K562 (cell line): ENCODE results near the gene IRAK2. TPM values are rescaled to one million over a fixed set of nuclear protein-coding genes. Genes with fewer than 3 reads are reported as not detected.

Experiments
- ARHGAP35 ChIP-seq: fragments of 450-650 bp; IDR thresholded peaks from 2 replicates; pipeline ENCODE4 v1.6.1; 2018; ENCODE audit not compliant: partially characterized antibody
- ARID3A ChIP-seq: IDR thresholded peaks from 2 replicates; pipeline ENCODE4 v1.6.1; 2012; ENCODE audit warnings: low read depth, low read length, improper control_type of control experiment, borderline replicate concordance
- DACH1 ChIP-seq: fragments of 450-650 bp; IDR thresholded peaks from 2 replicates; pipeline ENCODE4 v1.6.1; 2018; ENCODE audit not compliant: partially characterized antibody
- E2F3 ChIP-seq: fragments of 250-450 bp; sonication (Bioruptor Pico); IDR thresholded peaks from 2 replicates; pipeline ENCODE4 v1.4.0; 2020; ENCODE audit warnings: mild to moderate bottlenecking
- FOXJ2 ChIP-seq: fragments of 200-800 bp; sonication (Bioruptor generic); IDR thresholded peaks from 2 replicates; pipeline ENCODE4 v1.6.1; 2016; ENCODE audit warnings: missing genetic modification characterization, missing compliant biosample characterization
- FOXJ3 ChIP-seq: sonication (generic); formaldehyde crosslinking; IDR thresholded peaks from 2 replicates; pipeline ENCODE4 v1.4.0; 2020; ENCODE audit warnings: mild to moderate bottlenecking, missing genetic modification reagents
- HDAC8 ChIP-seq: fragments of 450-650 bp; IDR thresholded peaks from 2 replicates; pipeline ENCODE4 v1.6.1; 2016; ENCODE audit warnings: mild to moderate bottlenecking, missing genetic modification characterization, moderate library complexity, missing compliant biosample characterization
- HSF4 ChIP-seq: fragments of 250-450 bp; sonication (Bioruptor Pico); IDR thresholded peaks from 2 replicates; pipeline ENCODE4 v2.1.2; 2022; ENCODE audit warnings: mild to moderate bottlenecking, moderate library complexity, borderline replicate concordance
- MYBL2 ChIP-seq, 2 experiments: fragments of 450-650 bp in 1 of 2; sonication (generic) in 1 of 2; formaldehyde crosslinking in 1 of 2; IDR thresholded peaks; 2 replicates each; pipeline versions ENCODE4 v1.6.1 to v1.8.1; 2017 to 2022; ENCODE audit warnings: borderline replicate concordance in 1 of 2, inconsistent platforms in 1 of 2, low read depth in 1 of 2, mild to moderate bottlenecking in 1 of 2, missing genetic modification reagents in 1 of 2, moderate library complexity in 1 of 2
- NCOA1 ChIP-seq: fragments of 450-650 bp; IDR thresholded peaks from 2 replicates; pipeline ENCODE4 v1.6.1; 2016; ENCODE audit warnings: low read depth
- PRMT5 ChIP-seq: sonication (generic); formaldehyde crosslinking; IDR thresholded peaks from 2 replicates; pipeline ENCODE4 v1.5.0; 2020; ENCODE audit warnings: missing genetic modification reagents
- SMARCA4 ChIP-seq: fragments of 450-650 bp; IDR thresholded peaks from 2 replicates; pipeline ENCODE4 v1.6.1; 2016
- TAF7 ChIP-seq: fragments of 450-650 bp; IDR thresholded peaks from 2 replicates; pipeline ENCODE4 v1.6.1; 2016; ENCODE audit warnings: missing genetic modification characterization, missing compliant biosample characterization
- TEAD2 ChIP-seq: fragments of 450-650 bp; IDR thresholded peaks from 2 replicates; pipeline ENCODE4 v1.6.1; 2016; ENCODE audit warnings: missing genetic modification characterization, control low read depth, missing compliant biosample characterization
- YBX1 ChIP-seq: fragments of 450-650 bp; IDR thresholded peaks from 2 replicates; pipeline ENCODE4 v1.7.1; 2016; ENCODE audit warnings: mild to moderate bottlenecking
- polyA plus RNA-seq, 8 experiments: library from polyadenylated mRNA; depleted of rRNA in 4 of 8; stranded (reverse) in 5 of 8; unstranded in 3 of 8; fragments of >200 nt; fragmentation: Nextera tagmentation in 2 of 8; fragmentation: Illumina TruSeq in 1 of 8; extraction: Ambion mirVana in 2 of 8; extraction: Trizol in 1 of 8; gene quantifications; 2 replicates each; pipeline versions ENCODE4 v1.2.1 to v1.2.3, GENCODE V29; 2011 to 2014; ENCODE audit warnings: inconsistent platforms in 1 of 8, missing spikeins in 1 of 8
- total RNA-seq, 7 experiments: library from RNA; depleted of rRNA in 6 of 7; stranded (reverse); fragments of >200 nt in 6 of 7; fragmentation: Illumina TruSeq in 2 of 7; extraction: Trizol in 2 of 7; gene quantifications; 2 replicates each; pipeline versions ENCODE4 v1.2.1 to v1.2.3, GENCODE V29; 2011 to 2021; ENCODE audit warnings: low replicate concordance in 1 of 7
- TF ChIP-seq, protein P1 (sequence below): fragments of 150-350 bp; IDR thresholded peaks from 2 replicates; pipeline ENCODE4 v1.6.1; 2014; ENCODE audit warnings: low read depth, mild to moderate bottlenecking, low read length, borderline replicate concordance
- TF ChIP-seq, protein P2 (sequence below): sonication (generic); formaldehyde crosslinking; IDR thresholded peaks from 2 replicates; pipeline ENCODE4 v1.9.0; 2022; ENCODE audit warnings: mild to moderate bottlenecking, missing genetic modification reagents
- TF ChIP-seq, protein P3 (sequence below): conservative IDR thresholded peaks from 2 replicates; pipeline ENCODE4 v1.6.1; 2011; ENCODE audit warnings: low read depth, mild to moderate bottlenecking, low read length; ENCODE audit not compliant: control insufficient read depth

The IRAK2 gene
- total and polyA plus RNA-seq, 9 of the 15 experiments (the other 6 are each of a cell fraction or from before 2014, with no cell fraction given), result 0.42 to 4.4 (median 2.7) TPM

- TF ChIP-seq PRMT5, result no peak
- TF ChIP-seq ARHGAP35, result no peak
- 0 out of 2 replicates have a peak, but pooled peaks have one; percentile 39 for TF ChIP-seq FOXJ2 (tag)
- no peak for TF ChIP-seq HDAC8 (tag)
- no peak for TF ChIP-seq ARID3A
- TF ChIP-seq SMARCA4, result no peak
- no peak for TF ChIP-seq E2F3 (CRISPR knock-in tag)
- no peak for TF ChIP-seq MYBL2 (IDR thresholded peaks at IDR 0.05; ENCODE audit: low read depth)
- TF ChIP-seq MYBL2 (CRISPR knock-in tag; IDR thresholded peaks at IDR 0.05; ENCODE audit: borderline replicate concordance), result no peak
- no peak for TF ChIP-seq YBX1
- TF ChIP-seq DACH1, result no peak
- TF ChIP-seq, protein P1, sequence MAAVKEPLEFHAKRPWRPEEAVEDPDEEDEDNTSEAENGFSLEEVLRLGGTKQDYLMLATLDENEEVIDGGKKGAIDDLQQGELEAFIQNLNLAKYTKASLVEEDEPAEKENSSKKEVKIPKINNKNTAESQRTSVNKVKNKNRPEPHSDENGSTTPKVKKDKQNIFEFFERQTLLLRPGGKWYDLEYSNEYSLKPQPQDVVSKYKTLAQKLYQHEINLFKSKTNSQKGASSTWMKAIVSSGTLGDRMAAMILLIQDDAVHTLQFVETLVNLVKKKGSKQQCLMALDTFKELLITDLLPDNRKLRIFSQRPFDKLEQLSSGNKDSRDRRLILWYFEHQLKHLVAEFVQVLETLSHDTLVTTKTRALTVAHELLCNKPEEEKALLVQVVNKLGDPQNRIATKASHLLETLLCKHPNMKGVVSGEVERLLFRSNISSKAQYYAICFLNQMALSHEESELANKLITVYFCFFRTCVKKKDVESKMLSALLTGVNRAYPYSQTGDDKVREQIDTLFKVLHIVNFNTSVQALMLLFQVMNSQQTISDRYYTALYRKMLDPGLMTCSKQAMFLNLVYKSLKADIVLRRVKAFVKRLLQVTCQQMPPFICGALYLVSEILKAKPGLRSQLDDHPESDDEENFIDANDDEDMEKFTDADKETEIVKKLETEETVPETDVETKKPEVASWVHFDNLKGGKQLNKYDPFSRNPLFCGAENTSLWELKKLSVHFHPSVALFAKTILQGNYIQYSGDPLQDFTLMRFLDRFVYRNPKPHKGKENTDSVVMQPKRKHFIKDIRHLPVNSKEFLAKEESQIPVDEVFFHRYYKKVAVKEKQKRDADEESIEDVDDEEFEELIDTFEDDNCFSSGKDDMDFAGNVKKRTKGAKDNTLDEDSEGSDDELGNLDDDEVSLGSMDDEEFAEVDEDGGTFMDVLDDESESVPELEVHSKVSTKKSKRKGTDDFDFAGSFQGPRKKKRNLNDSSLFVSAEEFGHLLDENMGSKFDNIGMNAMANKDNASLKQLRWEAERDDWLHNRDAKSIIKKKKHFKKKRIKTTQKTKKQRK, result no peak
- TF ChIP-seq HSF4 (CRISPR knock-in tag), result no peak
- TF ChIP-seq, protein P2, sequence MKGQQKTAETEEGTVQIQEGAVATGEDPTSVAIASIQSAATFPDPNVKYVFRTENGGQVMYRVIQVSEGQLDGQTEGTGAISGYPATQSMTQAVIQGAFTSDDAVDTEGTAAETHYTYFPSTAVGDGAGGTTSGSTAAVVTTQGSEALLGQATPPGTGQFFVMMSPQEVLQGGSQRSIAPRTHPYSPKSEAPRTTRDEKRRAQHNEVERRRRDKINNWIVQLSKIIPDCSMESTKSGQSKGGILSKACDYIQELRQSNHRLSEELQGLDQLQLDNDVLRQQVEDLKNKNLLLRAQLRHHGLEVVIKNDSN (CRISPR knock-in tag), result no peak
- TF ChIP-seq NCOA1, result no peak; the same call in 1 of the 2 replicates
- TF ChIP-seq TEAD2 (tag), result no peak
- TF ChIP-seq TAF7 (tag), result peak; percentile 66
- no peak for TF ChIP-seq FOXJ3 (CRISPR knock-in tag)
- TF ChIP-seq, protein P3, sequence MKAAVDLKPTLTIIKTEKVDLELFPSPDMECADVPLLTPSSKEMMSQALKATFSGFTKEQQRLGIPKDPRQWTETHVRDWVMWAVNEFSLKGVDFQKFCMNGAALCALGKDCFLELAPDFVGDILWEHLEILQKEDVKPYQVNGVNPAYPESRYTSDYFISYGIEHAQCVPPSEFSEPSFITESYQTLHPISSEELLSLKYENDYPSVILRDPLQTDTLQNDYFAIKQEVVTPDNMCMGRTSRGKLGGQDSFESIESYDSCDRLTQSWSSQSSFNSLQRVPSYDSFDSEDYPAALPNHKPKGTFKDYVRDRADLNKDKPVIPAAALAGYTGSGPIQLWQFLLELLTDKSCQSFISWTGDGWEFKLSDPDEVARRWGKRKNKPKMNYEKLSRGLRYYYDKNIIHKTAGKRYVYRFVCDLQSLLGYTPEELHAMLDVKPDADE, result 0 out of 2 replicates have a peak, but pooled peaks have one; percentile 14
Measured at GRCh38 chr3:10115326-10116137, 49.2 kb upstream of the IRAK2 start, which contains the start of gene BRK1 (continued).
